Measurements from ENCODE around the gene FTO. TPM values are rescaled to one million over a fixed set of nuclear protein-coding genes. Genes with fewer than 3 reads are reported as not detected.

FTO gene
- total RNA-seq, 2 donors from 2014 or later: 72.7 to 73.6 TPM

DNA sequence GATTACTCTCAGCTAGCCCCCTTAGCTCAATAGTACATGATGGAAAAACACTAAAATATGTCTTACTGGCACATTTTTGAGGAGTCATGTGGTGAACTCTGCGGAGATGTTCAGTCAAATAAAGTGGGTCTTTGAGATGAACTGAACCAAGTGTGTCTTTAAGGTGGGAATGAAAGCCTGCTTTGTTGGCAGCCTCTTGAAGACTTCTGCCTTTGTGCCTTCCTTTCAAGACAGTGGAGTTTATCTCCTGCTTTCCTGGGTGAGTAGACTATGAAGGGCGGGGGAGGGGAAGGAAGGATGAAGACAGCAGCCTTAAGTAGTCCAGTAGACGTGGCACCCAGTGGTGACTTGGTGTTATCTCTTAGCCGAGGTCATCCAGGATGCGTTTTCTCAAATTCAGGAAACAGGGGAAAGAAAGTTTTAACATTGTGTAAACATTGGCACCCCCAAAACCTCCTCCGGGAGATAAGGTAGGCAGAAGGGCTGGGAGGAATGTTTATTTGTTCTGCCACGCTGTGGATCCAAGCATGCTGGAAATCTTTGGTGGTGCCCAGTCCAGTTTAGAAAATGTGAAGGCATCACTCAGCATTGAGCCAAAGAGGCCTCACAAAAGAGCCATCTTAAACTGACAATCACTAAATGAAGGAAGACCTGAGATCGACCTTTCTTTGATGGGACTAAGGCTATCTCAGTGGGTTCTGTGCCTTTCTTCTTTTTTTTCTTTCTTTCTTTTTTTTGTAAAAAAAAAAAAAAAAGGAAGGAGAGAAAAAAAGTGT, 220.6 kb downstream of the FTO start:
- Histone ChIP-seq H3K27me3 (replicated peaks; ENCODE audit: insufficient read depth) (no peaks in the 10 kb centered on the region), H3K9me3 (no peaks in the 10 kb centered on the region), H3K4me3 (no peak overlapping the region), H3K36me3 (no peaks in the 10 kb centered on the region), H3K27ac (no peak overlapping the region), H3K4me1 (replicated peaks) (no peaks in the 10 kb centered on the region)
- WGBS: 87% methylated on average over 8 of the region's 8 CpGs
- intact Hi-C loops (cut with DNase I): no loop called here
- DNase-seq (ENCODE audit: low spot score): no peak
- TF ChIP-seq POLR2A (IDR thresholded peaks at IDR 0.05): no peak

DNA sequence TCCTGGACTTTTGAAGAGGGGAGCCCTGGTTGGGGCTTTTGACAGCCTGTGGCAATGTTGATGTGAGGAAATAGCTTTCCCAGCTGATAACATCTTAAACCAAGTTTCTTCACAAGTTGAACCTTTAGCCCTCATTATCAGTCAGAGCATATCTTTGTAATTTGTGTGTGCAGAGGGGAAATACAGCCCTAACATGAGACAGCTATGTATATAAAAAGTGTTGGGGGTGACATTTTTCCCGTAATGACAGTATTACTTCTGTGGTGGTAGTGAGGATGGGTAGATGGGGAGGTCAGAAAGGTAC, 221.1 kb downstream of the FTO start:
- no peak overlapping the region for H3K27ac ChIP-seq
- H3K9me3 ChIP-seq: no peaks in the 10 kb centered on the region
- DNase-seq (ENCODE audit: low spot score): no peak
- no peak for TF ChIP-seq POLR2A (IDR thresholded peaks at IDR 0.05)
- TF ChIP-seq, protein P1, sequence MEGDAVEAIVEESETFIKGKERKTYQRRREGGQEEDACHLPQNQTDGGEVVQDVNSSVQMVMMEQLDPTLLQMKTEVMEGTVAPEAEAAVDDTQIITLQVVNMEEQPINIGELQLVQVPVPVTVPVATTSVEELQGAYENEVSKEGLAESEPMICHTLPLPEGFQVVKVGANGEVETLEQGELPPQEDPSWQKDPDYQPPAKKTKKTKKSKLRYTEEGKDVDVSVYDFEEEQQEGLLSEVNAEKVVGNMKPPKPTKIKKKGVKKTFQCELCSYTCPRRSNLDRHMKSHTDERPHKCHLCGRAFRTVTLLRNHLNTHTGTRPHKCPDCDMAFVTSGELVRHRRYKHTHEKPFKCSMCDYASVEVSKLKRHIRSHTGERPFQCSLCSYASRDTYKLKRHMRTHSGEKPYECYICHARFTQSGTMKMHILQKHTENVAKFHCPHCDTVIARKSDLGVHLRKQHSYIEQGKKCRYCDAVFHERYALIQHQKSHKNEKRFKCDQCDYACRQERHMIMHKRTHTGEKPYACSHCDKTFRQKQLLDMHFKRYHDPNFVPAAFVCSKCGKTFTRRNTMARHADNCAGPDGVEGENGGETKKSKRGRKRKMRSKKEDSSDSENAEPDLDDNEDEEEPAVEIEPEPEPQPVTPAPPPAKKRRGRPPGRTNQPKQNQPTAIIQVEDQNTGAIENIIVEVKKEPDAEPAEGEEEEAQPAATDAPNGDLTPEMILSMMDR (IDR thresholded peaks at IDR 0.05): no peak
- TF ChIP-seq POLR2AphosphoS5 (IDR thresholded peaks at IDR 0.05): no peak
- H3K4me1 ChIP-seq (replicated peaks): no peaks in the 10 kb centered on the region
- H3K4me3 ChIP-seq: no peak overlapping the region
- no peaks in the 10 kb centered on the region for H3K27me3 ChIP-seq (replicated peaks; ENCODE audit: insufficient read depth)
- intact Hi-C loops (cut with DNase I): no loop called here
- WGBS: 88% methylated on average over 1 of the region's 1 CpG
- H3K36me3 ChIP-seq: no peaks in the 10 kb centered on the region

DNA sequence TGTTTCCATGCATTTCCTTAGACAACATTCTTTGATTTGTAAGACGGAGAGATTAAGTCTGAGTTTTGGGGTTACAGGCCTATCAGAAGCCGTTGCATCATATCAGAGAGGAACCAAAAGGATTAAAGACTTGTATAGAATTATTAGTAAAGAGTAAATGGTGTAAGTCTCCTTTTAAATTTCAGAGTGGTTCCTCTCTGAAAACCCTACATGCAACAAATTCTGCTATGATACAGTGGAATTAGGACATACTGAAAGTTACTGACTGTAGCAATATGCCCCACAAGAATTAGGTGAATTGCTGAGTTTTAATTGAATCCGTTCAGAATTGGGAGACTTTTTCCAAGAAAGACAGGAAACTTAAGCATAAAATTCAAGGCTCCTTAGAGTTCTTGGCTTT, 221.6 kb downstream of the FTO start:
- intact Hi-C loops (cut with DNase I): no loop called here
- no peaks in the 10 kb centered on the region for H3K27me3 ChIP-seq (replicated peaks; ENCODE audit: insufficient read depth)
- H3K27ac ChIP-seq: no peak overlapping the region
- H3K4me3 ChIP-seq: no peak overlapping the region
- no peaks in the 10 kb centered on the region for H3K36me3 ChIP-seq
- DNase-seq (ENCODE audit: low spot score): no peak
- WGBS: 88% methylated on average over 3 of the region's 3 CpGs
- TF ChIP-seq, protein P1 (IDR thresholded peaks at IDR 0.05): no peak
- TF ChIP-seq POLR2AphosphoS5 (IDR thresholded peaks at IDR 0.05) (no peak), POLR2A (IDR thresholded peaks at IDR 0.05) (no peak)
- no peaks in the 10 kb centered on the region for H3K4me1 ChIP-seq (replicated peaks)
- H3K9me3 ChIP-seq: no peaks in the 10 kb centered on the region

DNA sequence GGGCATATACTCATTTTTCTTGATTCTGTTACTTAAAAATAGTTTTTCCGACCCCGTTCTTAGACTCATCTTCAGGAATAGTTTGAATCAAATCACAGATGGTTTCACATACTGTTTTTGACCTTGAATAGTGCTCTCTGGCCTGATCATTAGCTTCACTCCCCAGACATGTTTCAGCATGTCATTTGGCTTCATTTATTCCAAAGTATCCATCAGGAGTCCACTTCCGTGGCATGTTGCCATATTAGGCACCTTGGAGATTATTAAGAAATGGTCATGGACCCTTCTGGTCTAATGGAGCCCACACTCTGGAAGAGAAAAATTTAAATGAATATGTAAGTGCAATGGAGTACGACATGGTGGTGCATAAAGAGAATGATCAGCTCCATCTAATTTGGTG, 222.3 kb downstream of the FTO start:
- WGBS: 97% methylated on average over 4 of the region's 4 CpGs
- no peaks in the 10 kb centered on the region for H3K36me3 ChIP-seq
- H3K27ac ChIP-seq: no peak overlapping the region
- H3K27me3 ChIP-seq (replicated peaks; ENCODE audit: insufficient read depth): no peaks in the 10 kb centered on the region
- intact Hi-C loops (cut with DNase I): no loop called here
- H3K4me1 ChIP-seq (replicated peaks): no peaks in the 10 kb centered on the region
- no peaks in the 10 kb centered on the region for H3K9me3 ChIP-seq
- H3K4me3 ChIP-seq: no peak overlapping the region
- TF ChIP-seq, protein P1 (IDR thresholded peaks at IDR 0.05): no peak
- no peak for TF ChIP-seq POLR2A (IDR thresholded peaks at IDR 0.05)
- TF ChIP-seq POLR2AphosphoS5 (IDR thresholded peaks at IDR 0.05): no peak
- no peak for DNase-seq (ENCODE audit: low spot score)

DNA sequence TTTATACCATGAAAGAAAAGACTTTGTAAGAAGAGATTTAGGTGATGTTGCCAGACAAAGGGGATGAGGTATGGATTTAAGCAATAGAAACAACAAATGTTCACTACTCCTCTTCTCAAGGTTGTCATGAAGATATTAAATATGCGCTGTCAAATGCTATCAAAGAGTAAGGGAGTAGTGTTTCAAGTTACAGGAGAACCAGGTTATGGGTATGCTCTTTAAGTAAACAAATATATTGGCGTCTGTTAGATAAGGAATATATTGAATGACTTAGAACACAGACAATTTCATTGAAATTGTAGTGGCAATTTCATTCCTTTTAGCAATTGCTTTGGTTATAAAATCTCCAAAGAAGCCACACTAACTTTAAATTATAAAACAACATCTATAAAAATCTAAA, 229.0 kb downstream of the FTO start:
- no peaks in the 10 kb centered on the region for H3K4me1 ChIP-seq (replicated peaks)
- intact Hi-C loops (cut with DNase I): no loop called here
- DNase-seq (ENCODE audit: low spot score): no peak
- TF ChIP-seq POLR2A (IDR thresholded peaks at IDR 0.05): no peak
- TF ChIP-seq, protein P1 (IDR thresholded peaks at IDR 0.05): no peak
- TF ChIP-seq POLR2AphosphoS5 (IDR thresholded peaks at IDR 0.05): no peak
- H3K9me3 ChIP-seq: no peaks in the 10 kb centered on the region
- H3K4me3 ChIP-seq: no peak overlapping the region
- H3K36me3 ChIP-seq: no peaks in the 10 kb centered on the region
- 86% methylated on average over 2 of the region's 2 CpGs for WGBS
- no peaks in the 10 kb centered on the region for H3K27me3 ChIP-seq (replicated peaks; ENCODE audit: insufficient read depth)
- no peak overlapping the region for H3K27ac ChIP-seq

All from prostate gland (tissue), 2 donors.